ENCODE results near the gene GINS1.
"Not testable (repeated sequence)": the region's sequence is repeated elsewhere in the genome, so short reads cannot be mapped to it uniquely, and the experiment has no call there.

The GINS1 gene

DNA sequence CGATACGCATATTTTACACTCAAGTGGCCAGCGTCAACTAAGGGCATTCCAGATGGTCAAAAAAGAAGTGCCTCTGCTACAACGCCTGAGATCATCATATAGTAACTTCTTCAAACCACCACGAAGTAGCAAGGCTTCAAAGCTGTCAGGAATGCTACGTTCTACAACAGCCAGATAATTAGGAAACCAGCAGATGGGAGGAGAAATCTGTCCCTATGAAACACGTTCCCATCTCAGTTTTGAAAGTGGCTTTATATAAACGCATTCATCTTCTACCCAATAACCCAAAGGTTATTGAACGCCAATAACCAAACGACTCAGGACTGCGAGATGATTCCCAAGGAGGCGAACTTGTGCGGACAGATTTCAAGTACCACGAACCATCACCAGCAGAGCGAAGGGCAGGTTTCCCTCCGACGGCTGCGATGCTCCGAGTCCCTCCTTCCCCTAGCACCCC is 18.0 kb upstream of the GINS1 start:
- no peak for DNase-seq (ENCODE audit: low read depth, low spot score)

DNA sequence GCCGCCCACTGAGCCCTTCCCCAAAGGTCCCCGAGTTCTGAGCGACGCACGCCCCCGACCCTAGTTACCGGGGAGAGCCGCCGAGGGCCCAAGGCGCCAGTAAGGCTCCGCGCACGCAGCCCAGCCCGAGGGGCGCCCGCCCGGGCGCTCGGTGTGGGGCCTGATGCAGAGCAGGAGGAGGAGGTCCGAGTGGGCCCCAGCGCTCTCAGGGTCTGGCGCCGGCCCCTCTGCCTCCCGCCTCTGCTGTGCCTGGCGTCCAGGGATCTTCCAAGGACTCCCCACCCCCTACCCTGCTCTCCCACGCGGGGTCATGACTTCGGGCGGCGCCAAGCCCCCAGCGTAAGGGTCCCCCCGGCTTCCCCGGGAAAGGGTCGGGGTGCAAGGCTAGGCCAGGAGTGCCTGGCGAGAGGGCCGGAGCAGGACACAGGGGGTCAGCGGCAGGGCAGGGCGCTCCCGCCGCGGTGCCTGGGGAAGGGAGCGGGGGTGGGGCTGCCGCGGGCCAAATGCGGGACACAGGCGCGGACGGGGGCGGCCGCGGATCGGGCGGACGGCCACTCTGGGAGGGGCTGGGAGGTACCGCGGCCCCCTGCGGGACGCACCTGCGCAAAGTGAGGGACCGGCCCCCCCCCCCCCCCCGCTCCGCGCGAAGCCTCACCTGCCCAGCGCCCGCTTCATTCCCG is 17.5 kb upstream of the GINS1 start:
- DNase-seq (ENCODE audit: low read depth, low spot score) = no peak
- H3K27ac ChIP-seq = peak overlapping the region; percentile 49

More for the DNA sequence above, 18.0 kb upstream of the GINS1 start:
- peak overlapping the region; percentile 49 for H3K27ac ChIP-seq

DNA sequence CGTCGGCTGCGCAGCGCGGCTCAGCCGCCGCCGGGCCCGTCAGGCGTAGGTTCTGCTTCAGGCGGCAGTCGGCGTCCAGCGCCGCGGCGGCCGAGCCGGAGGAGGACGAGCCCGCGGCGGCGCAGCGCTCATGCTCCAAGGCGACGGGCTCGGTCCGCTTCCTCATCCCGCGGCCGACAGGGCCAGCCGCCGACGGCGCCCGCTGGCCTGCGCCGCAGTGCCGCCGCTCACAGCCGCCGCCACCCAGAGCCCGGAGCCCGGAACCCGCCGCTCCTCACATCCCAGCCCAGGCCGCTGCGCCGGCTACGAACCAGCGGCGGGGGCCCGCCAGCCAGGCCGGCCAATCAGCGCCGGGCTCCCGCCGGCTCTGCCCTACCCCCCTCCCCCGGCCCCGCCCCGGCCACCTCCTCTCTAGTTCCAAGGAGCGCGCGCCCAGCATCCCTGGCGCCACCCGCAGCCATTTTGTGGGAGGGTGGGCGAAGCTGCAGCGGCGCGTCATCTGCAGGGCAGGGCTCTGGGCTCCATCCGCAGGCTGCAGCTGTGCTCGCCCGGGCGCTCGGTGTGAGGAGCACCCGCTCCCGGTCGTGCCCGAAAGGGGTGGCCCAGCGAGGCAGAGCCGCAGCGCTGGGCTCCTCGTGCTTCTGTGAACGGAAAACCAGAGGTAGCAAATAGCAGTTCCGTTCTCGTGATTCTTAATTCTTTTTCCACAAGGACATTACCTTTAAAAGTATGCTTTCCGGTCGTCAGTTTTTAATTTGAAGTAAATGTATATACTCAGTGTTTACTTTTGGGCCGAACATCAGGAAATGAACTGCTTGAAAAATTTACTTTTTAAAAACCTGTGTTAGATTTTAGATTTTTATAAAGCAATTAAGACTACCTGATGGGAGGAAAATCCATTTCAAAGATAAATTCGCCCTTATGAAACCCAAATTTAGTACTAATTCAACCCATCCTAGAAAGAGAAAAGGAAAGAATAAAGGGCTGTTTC is 16.6 kb upstream of the GINS1 start, which contains the start of gene ABHD12:
Gene ABHD12, minus strand, starts transcription at position 298 of the 991 bp plus-strand sequence. Its CDS starts 132 bp downstream, at position 166.
- peak within 1 kb of the TSS; percentile 49 for H3K27ac ChIP-seq
- peak; percentile 75 for DNase-seq (ENCODE audit: low read depth, low spot score)

DNA sequence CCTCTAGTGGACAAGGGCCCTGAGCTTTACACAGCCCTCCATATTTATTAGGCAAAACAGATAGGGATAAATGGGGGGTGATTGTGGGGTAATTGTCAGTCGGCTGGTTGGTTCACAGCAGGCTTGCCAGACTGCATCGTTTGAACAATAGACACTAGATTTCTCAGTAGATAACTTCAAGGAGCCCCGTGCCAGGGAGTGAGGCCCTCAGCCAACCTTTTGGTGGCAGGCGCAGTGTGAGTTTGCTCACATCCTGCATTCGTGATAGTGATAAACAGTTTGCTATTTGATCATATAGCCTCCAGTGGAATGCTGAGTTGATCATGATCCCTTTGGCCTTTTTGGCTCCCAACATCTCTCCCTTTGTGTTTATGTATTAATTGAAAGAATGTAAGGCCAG is 13.2 kb upstream of the GINS1 start:
- no peak overlapping the region for H3K27ac ChIP-seq
- DNase-seq (ENCODE audit: low read depth, low spot score) = no peak

DNA sequence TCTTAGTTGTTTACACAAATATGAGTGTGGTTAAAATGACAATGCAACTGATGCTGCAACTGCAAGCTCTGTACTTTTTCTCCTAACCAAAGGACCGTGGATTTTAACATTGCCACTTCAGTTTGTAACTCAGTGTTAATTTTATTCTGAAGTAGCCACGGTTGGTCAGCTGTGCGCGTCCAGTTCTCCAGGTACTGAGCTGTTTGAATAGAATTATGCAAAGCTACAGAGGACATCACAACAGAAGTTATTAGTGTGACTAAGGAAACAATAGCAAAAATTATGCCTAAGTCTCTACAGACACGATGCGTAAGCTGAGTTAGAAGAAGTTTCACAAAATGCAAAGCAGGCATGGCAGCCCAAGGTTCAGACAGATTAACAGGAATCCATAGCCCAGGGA is 12.5 kb upstream of the GINS1 start:
- no peak overlapping the region for H3K27ac ChIP-seq
- no peak for DNase-seq (ENCODE audit: low read depth, low spot score)

DNA sequence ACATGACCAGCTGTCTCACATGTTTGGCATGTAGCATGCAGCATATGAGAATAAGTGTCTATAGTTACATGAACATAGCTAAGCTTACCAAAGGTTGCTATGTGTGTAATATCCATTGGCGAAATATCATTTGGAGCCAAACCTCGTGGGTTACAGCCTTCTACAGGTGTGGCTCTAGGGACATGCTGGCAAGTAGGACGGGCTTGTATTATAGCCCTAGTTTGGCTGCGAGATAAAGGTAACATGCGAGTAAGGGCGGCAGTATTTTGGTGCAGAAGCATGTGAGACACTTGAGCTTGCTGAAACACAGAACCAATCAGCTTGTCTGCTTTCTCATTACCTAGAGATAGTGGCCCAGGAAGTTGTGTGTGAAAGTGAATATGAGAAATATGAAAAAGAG is 10.4 kb upstream of the GINS1 start:
- no peak for DNase-seq (ENCODE audit: low read depth, low spot score)
- no peak overlapping the region for H3K27ac ChIP-seq

DNA sequence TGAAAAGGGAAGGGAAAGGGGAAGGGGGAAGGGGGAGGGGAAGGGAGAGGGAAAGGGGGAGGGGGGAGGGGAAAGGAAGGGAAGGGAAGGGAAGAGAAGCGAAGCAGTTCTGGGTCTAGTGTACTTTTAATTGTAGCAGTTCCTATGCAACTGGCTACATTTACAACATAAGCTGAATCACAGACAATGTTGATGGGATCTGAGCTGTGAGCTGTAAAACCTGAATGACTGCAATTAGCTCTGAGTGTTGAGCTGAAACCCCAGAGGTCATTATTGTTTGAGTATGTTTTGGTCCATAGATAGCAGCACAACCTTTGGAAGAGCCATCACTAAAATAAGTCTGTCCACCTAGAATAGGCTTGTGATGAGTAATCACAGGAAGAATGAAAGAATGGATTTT is 9.7 kb upstream of the GINS1 start:
- no peak overlapping the region for H3K27ac ChIP-seq
- DNase-seq (ENCODE audit: low read depth, low spot score) = peak; percentile 24

DNA sequence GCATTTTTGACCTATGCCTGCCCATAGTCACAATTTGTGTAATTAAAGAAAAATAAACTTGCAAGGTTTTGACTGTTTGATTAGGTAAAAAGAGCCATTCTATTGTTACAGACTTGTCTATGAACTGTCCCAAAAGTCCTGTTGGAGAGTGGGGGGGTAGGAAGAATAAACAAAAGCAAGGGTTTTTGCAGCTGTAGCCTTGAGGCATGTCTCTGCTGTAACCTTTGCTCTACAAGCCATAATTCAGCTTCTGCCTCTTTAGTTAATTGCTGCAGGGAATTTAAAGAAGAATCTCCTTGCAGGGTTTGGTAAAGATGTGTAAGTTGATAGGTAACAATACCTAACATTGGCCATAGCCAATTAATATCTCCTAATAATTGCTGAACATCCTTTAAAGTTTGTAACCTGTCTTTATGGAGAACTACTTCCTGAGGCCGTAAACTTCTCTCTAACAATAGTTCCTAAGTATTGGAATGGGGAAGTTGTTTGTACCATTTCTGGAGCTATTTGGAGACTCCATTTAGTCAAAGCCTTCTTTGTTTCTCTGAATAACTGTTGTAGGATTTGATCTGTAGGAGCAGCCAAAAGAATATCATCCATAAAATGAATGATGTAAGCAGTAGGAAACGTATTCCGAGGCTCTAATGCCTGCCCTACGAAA is 9.0 kb upstream of the GINS1 start:
- DNase-seq (ENCODE audit: low read depth, low spot score) = no peak
- H3K27ac ChIP-seq = peak overlapping the region; percentile 24

DNA sequence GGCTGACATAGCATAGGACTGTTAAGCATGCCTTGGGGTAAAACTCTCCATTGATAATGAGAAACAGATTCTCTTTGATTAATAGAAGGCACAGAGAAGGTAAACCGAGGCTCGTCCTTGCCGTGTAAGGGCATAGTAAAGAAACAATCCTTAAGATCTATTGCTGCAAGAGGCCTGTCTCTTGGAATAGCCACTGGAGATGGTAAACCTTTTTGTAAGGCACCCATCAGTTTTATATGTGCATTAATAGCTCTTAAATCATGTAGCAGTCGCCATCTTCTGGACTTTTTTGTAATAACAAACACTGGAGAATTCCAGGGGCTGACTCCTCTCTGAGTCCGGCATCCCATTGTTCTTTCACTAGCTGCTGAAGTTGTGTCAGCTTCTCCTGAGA is 8.4 kb upstream of the GINS1 start:
- no peak for DNase-seq (ENCODE audit: low read depth, low spot score)
- H3K27ac ChIP-seq = peak overlapping the region; percentile 24

DNA sequence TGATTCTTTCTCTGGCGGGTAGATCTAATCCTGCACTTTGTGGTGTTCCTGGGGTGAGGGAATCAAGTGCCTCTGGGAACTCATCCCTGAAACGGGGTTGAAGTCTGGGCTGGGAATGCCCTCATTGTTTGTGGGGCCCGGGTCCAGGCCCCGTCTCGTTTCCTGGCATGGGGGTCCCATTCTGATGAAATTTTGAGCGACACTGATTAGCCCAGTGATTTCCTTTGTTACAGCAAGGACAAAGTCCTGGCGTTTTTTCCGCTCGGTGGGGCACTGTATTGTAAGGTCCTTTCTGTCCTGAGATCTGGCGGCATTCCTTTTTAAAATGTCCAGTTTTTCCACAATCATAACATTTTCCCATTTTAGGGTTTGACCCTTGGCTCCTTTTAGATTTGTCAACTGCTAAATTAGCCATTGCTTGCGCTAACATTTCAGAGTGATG is 7.2 kb upstream of the GINS1 start:
- H3K27ac ChIP-seq; DNase-seq (ENCODE audit: low read depth, low spot score): not testable (repeated sequence)

DNA sequence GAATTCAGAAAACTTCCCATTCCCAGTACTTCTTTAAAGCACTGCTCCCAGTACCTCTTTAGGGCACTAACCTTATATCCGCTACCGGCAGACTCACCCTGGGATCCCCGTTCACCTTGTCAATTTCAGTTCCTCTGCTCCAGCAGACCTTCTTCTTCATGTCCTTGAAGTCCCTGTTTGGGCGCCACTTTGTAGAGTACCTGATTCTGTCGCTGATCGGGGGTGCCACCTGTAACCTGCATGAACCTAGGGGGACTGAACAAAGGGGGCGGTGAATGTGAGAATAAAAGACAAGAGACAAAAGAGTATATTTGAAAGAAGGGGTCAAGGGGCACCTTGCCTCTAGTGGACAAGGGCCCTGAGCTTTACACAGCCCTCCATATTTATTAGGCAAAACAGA is 4.9 kb upstream of the GINS1 start:
- no peak for DNase-seq (ENCODE audit: low read depth, low spot score)
- no peak overlapping the region for H3K27ac ChIP-seq

DNA sequence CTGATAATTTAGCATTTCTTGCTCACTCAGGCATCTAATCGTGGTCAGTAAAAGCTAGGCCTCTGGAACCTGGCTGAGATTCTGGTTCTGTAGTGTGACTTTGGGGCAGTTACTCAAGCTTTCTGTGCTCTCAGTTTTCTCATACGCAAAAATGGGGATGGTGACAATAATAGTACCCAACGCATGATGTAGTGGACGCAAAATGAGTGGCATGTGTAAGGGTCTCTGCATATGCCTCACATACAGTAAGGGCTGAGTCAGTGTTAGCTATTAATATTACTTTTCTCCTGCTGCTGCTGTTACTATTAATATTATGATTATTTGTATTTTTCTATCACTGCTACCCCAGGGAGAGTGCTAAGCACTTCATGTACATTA is 686 bp downstream of the GINS1 start:
- DNase-seq (ENCODE audit: low read depth, low spot score) = no peak

DNA sequence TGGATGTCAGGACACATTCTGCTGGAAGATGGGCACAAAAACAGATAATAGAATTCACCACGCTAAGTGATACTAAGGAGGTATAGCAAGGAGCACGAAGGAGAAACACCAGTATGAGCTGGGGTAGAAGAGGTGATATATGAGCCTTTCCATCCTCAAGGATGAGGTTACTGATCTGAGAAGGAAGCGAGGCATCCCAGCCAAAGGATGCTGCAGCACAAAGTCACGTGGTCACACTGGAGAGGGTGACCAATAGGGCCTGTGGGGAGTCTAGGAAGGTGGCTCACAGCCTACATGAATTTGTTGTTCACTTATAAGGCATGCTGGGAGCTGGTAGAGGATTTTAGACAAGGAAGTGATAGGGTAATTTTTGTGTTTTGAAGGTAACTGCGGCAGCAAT is 1.4 kb downstream of the GINS1 start:
- H3K27ac ChIP-seq = no peak overlapping the region

More for the DNA sequence above, 686 bp downstream of the GINS1 start:
- no peak overlapping the region for H3K27ac ChIP-seq

DNA sequence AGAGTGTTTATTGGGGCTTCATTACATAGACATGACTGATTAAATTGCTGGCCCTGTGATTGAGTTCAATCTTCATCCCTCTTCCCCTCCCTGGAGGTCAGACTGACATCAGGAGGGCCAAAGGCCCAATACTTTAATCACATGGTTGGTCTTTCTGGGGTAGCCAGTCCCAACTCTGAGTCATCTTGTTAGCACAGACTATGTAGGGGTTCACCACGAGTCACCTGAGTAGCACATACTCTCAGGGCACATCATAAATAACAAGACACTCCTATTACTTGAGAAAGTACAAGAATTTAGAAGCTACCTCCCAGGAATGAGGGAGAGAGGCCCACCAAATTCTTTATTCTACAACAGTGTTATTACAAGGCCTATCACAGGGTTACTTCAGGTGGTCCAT is 11.3 kb downstream of the GINS1 start:
- no peak for DNase-seq (ENCODE audit: low read depth, low spot score)

More for the DNA sequence above, 1.4 kb downstream of the GINS1 start:
- DNase-seq (ENCODE audit: low read depth, low spot score) = no peak

DNA sequence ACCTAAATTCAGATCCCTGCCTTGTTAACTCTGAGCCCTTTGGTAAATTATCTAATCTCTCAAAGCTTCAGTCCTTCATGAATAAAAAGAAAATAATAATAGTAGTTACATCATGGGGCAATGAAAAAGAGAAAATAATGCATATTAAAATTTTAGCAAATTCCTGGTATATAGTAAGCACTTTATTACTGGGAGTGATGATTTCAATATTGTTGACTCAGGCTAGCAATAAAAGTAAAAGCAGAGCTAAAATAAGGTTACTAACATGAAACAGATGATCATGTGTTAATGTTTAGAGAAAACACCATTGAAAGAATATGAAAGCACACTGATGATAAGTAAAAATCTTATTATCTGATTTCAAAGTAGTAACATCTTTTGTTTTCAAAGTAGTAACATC is 13.6 kb downstream of the GINS1 start:
- no peak overlapping the region for H3K27ac ChIP-seq
- DNase-seq (ENCODE audit: low read depth, low spot score) = no peak

More for the DNA sequence above, 11.3 kb downstream of the GINS1 start:
- no peak overlapping the region for H3K27ac ChIP-seq

DNA sequence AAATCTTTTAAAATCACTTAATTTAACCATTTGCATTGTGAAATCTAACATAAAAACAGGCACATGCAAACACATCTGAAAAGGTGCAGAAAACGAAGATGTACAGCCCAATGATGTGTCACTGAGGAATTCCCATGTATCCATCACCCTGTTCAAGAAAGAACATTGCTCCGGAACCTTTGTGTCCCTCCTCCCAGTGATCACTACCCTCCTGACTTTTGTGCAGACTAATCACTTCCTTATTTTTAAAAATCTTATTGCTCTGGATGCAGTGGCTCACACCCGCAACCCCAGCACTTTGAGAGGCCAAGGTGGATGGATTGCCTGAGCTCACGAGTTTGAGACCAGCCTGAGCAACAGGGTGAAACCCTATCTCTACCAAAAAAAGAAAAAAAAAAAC is 14.6 kb downstream of the GINS1 start:
- no peak overlapping the region for H3K27ac ChIP-seq
- no peak for DNase-seq (ENCODE audit: low read depth, low spot score)

DNA sequence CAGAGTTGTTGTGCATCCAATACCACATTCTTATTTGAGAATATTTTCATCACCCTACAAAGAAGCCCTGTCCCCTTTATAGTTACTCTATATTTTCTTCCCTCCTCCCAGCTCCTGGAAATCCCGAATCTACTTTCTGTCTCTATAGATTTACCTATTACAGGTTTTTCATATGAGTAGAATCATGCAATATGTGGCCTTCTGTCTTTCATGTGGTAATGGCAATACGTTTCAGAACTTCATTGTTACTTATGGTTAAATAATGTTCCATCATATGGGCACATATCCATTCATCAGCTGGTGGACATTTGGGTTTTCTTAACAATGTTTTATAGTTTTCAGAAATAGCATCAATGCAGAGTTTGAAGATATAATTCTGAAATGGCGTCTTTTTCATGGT is 17.1 kb downstream of the GINS1 start:
- no peak for DNase-seq (ENCODE audit: low read depth, low spot score)
- H3K27ac ChIP-seq = no peak overlapping the region

DNA sequence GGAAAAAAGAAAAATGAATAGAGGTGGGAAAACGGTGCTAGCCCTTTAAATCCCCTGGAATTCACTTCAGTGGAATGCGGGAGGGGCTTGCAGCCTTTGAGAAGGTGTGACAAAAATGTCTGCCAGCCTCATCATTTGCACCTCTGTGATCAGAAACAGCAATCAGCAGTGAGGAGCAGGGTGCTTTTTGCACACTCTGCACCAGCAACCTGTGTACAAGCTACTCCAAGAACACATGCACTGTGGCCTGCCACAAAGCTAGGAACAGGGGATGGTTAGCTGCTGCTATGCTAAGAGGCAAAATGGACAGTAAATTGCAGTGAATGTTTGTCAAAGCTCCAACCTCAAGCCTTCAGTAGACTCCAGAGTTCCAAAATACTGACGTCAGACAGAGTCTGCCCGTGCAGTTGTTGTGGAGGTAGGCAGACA is 29.7 kb downstream of the GINS1 start:
- DNase-seq (ENCODE audit: low read depth, low spot score) = no peak
- no peak overlapping the region for H3K27ac ChIP-seq

DNA sequence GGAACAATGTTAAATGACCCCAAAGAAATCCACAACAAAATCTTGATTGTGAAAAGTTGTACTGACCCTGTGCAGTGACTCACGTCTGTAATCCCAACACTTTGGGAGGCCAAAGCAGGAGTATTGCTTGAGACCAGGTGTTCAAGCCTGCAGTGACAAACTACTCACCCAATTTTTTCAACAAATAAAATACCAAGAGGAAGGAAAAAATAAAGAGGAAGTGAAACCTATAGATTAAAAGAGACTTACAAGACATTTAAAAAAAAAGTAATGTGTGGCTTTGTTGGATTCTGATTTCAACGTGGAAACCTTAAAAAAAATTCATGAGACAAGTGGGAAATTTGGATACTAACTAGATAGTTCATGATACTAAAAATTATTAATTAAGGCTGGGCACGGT is 31.9 kb downstream of the GINS1 start:
- DNase-seq (ENCODE audit: low read depth, low spot score) = no peak
- H3K27ac ChIP-seq = no peak overlapping the region

DNA sequence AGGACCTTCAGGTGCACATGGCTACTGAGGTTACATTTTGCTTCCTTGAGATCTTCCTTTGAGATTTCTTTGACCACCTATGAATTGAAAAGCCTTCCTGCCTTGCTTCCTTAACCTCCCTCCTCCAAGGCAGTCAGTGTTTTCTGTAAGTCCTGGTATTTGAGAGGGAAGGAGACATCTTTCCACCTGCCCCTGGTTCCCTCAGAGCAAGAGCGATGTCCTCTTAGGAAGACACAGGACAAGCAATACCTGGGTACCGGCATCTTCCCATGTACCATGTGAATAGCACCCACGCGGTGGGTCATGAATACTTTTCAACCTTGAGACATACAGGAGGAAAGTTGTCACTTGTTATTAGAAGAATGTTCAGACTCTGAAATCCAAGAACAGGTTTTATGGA is 37.1 kb downstream of the GINS1 start:
- no peak overlapping the region for H3K27ac ChIP-seq
- DNase-seq (ENCODE audit: low read depth, low spot score) = no peak

DNA sequence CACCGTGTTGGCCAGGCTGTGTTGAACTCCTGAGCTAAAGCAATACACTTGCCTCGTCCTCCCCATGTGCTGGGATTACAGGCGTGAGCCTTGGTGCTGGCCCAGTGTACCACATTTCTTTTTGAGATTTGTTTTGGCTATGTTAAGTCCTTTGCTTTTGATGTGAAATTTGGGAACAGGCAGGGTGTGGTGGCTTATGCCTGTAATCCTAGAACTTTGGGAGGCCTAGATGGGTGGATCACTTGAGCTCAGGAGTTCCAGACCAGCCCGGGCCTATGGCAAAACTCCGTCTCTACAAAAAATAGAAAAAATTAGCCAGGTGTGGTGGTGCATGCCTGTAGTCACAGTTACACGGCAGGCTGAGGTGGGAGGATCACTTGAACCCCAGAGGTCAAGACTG is 40.2 kb downstream of the GINS1 start:
- no peak for DNase-seq (ENCODE audit: low read depth, low spot score)
- no peak overlapping the region for H3K27ac ChIP-seq
